CD8-positive, alpha-beta memory T cell (primary cell): ENCODE data around the gene GASK1A. TPM values are rescaled to one million over a fixed set of nuclear protein-coding genes. Genes with fewer than 3 reads are reported as not detected.

Source experiments
- CTCF ChIA-PET: fragments of 350-600 bp; sonication (Branson Sonifier 250); formaldehyde crosslinking; loops from one replicate; lab custom pipeline; 2021; ENCODE audit warnings: antibody characterized with exemption; lab: Charles Lee
- POLR2A ChIA-PET: fragments of 350-600 bp; sonication (Branson Sonifier 250); formaldehyde crosslinking; loops from one replicate; lab custom pipeline; 2021; ENCODE audit warnings: antibody characterized with exemption; lab: Charles Lee
- DNase-seq, 5 donors: peaks; one replicate each; pipeline versions ENCODE4 v3.0.0 to v3.0.0-alpha.2; 2020 to 2022; ENCODE audit warnings: mixed read lengths in 1 of 5
- H3K27ac ChIP-seq: one replicate; pipeline ENCODE4 v1.7.0; 2013; ENCODE audit warnings: low read depth, mild to moderate bottlenecking, low read length, moderate library complexity
- H3K27me3 ChIP-seq: 2 replicates; pipeline ENCODE4 v1.7.0; 2013; ENCODE audit warnings: low read length, mild to moderate bottlenecking; ENCODE audit not compliant: insufficient read depth, poor library complexity, severe bottlenecking
- H3K36me3 ChIP-seq: 2 replicates; pipeline ENCODE4 v1.7.0; 2013; ENCODE audit warnings: mild to moderate bottlenecking, low read length, moderate library complexity; ENCODE audit not compliant: insufficient read depth
- H3K4me1 ChIP-seq: 2 replicates; pipeline ENCODE4 v1.7.0; 2013; ENCODE audit warnings: mild to moderate bottlenecking, low read length, moderate library complexity; ENCODE audit not compliant: insufficient read depth
- H3K4me3 ChIP-seq: 2 replicates; pipeline ENCODE4 v1.7.0; 2013; ENCODE audit warnings: mild to moderate bottlenecking, low read length
- H3K9me3 ChIP-seq: 2 replicates; pipeline ENCODE4 v1.7.0; 2013; ENCODE audit warnings: mild to moderate bottlenecking, low read length
- H3K27ac Mint-ChIP-seq, 8 donors: one replicate each; pipeline ENCODE4 v1.8.0; 2020 to 2021; ENCODE audit warnings: mixed read lengths in 8 of 8, mild to moderate bottlenecking in 6 of 8, inconsistent platforms in 3 of 8, moderate library complexity in 3 of 8
- H3K27me3 Mint-ChIP-seq, 2 donors: one replicate each; pipeline ENCODE4 v1.8.0; 2020 to 2021; ENCODE audit warnings: mixed read lengths in 2 of 2, mild to moderate bottlenecking in 1 of 2, moderate library complexity in 1 of 2
- H3K36me3 Mint-ChIP-seq, 3 donors: one replicate each; pipeline ENCODE4 v1.8.0; 2020 to 2021; ENCODE audit warnings: mixed read lengths in 3 of 3, inconsistent platforms in 1 of 3, mild to moderate bottlenecking in 1 of 3
- H3K4me1 Mint-ChIP-seq, 3 donors: one replicate each; pipeline ENCODE4 v1.8.0; 2020 to 2021; ENCODE audit warnings: mixed read lengths in 3 of 3, inconsistent platforms in 1 of 3, mild to moderate bottlenecking in 1 of 3
- H3K4me3 Mint-ChIP-seq, 7 donors: one replicate each; pipeline ENCODE4 v1.8.0; 2020 to 2021; ENCODE audit warnings: mixed read lengths in 7 of 7, mild to moderate bottlenecking in 6 of 7, moderate library complexity in 4 of 7, inconsistent platforms in 2 of 7
- H3K9me3 Mint-ChIP-seq, 5 donors: one replicate each; pipeline ENCODE4 v1.8.0; 2020 to 2022; ENCODE audit warnings: mixed read lengths in 5 of 5, mild to moderate bottlenecking in 3 of 5, moderate library complexity in 2 of 5, inconsistent platforms in 1 of 5
- polyA plus RNA-seq: library from polyadenylated mRNA; unstranded; fragments of 300-500 nt; fragmentation: Illumina TruSeq; gene quantifications from one replicate; pipeline ENCODE4 v1.2.3, GENCODE V29; 2021
- total RNA-seq, 2 experiments: library from RNA; stranded (reverse); gene quantifications; one replicate each; pipeline ENCODE4 v1.2.3, GENCODE V29; 2021

The GASK1A gene
- total and polyA plus RNA-seq, 3 experiments from 2014 or later = not detected

- H3K27ac Mint-ChIP-seq = peak overlapping the region in 7 of 8 donors; percentile 17 to 68 (median 32)
- peak overlapping the region; percentile 43 for H3K4me3 ChIP-seq
- POLR2A ChIA-PET = no interaction called here
These were observed 127.2 kb downstream of the GASK1A start for GRCh38 chr3:43106293-43106628.

More at GRCh38 chr3:43106293-43106628, 127.2 kb downstream of the GASK1A start:
- H3K36me3 Mint-ChIP-seq = peaks cover 0 to 4% (median 0%) of the 10 kb centered on the region in 3 donors
- Histone ChIP-seq H3K27ac (no peak overlapping the region), H3K36me3 (no peaks in the 10 kb centered on the region), H3K4me1 (peaks cover 17% of the 10 kb centered on the region), H3K9me3 (no peaks in the 10 kb centered on the region), H3K27me3 (no peaks in the 10 kb centered on the region)
- no peak for DNase-seq
- H3K9me3 Mint-ChIP-seq = no peaks in the 10 kb centered on the region
- peaks cover 0 to 1% of the 10 kb centered on the region in 2 donors for H3K27me3 Mint-ChIP-seq
- peaks cover 16 to 23% (median 18%) of the 10 kb centered on the region in 3 donors for H3K4me1 Mint-ChIP-seq
- CTCF ChIA-PET = no interaction called here
- peak overlapping the region; percentile 77 to 91 (median 86) for H3K4me3 Mint-ChIP-seq

Other genes starting within 250 kb of the GASK1A start
- gene CCDC13, start 206.1 kb upstream of the GASK1A start, total RNA-seq = under 1 TPM; 0.42 to 0.44 TPM
- gene CCDC13, start 206.1 kb upstream of the GASK1A start, polyA plus RNA-seq = 0.33 TPM
- 10 to 100 TPM; 89.3 to 93.2 TPM for gene HIGD1A, start 174.8 kb upstream of the GASK1A start, total RNA-seq
- 101 TPM for gene HIGD1A, start 174.8 kb upstream of the GASK1A start, polyA plus RNA-seq
- gene ACKR2, start 169.9 kb upstream of the GASK1A start, total RNA-seq = under 1 TPM; 0.20 to 0.92 TPM
- not detected for gene ACKR2, start 169.9 kb upstream of the GASK1A start, polyA plus RNA-seq
- gene CYP8B1, start 103.4 kb upstream of the GASK1A start, total RNA-seq = not detected
- gene CYP8B1, start 103.4 kb upstream of the GASK1A start, polyA plus RNA-seq = not detected
- gene ZNF662, start 73.2 kb upstream of the GASK1A start, total RNA-seq = 1 to 10 TPM; 1.1 to 1.5 TPM
- gene ZNF662, start 73.2 kb upstream of the GASK1A start, polyA plus RNA-seq = not detected
- 10 to 100 TPM in 1 of 2 experiments, 1 to 10 TPM in 1; 9.7 to 11.0 TPM for gene POMGNT2, start 126.8 kb downstream of the GASK1A start, total RNA-seq
- 10.0 TPM for gene POMGNT2, start 126.8 kb downstream of the GASK1A start, polyA plus RNA-seq